GM23338 (cell line): Measurements from ENCODE around the gene SLC25A26. TPM values are rescaled to one million over a fixed set of nuclear protein-coding genes. Genes with fewer than 3 reads are reported as not detected.

ENCODE experiments used
- ATAC-seq: fragments of 200-7000 bp; cut with Tn5 transposase; 3 replicates; pipeline ENCODE4 v1.9.1; 2020
- DNase-seq: peaks from one replicate; pipeline ENCODE4 v3.0.0-alpha.2; 2015; ENCODE audit warnings: low spot score
- H2AFZ ChIP-seq: fragments of 200-600 bp; sonication (generic); 2 replicates; pipeline ENCODE4 v1.8.0; 2016; ENCODE audit warnings: antibody characterized with exemption, mild to moderate bottlenecking, moderate library complexity
- H3F3A ChIP-seq: fragments of 200-600 bp; sonication (generic); replicated peaks from 2 replicates; pipeline ENCODE4 v1.8.0; 2017; ENCODE audit warnings: antibody characterized with exemption, mixed run types, low read depth
- H3K27ac ChIP-seq: fragments of 200-600 bp; sonication (generic); 2 replicates; pipeline ENCODE4 v1.6.1; 2016; ENCODE audit warnings: low read depth
- H3K27me3 ChIP-seq: fragments of 200-600 bp; sonication (generic); 2 replicates; pipeline ENCODE4 v1.8.0; 2016; ENCODE audit warnings: mild to moderate bottlenecking, mixed run types, moderate library complexity; ENCODE audit not compliant: insufficient read depth
- H3K36me3 ChIP-seq: fragments of 200-600 bp; sonication (generic); 2 replicates; pipeline ENCODE4 v1.8.0; 2016; ENCODE audit warnings: mild to moderate bottlenecking; ENCODE audit not compliant: insufficient read depth
- H3K4me1 ChIP-seq: fragments of 200-600 bp; sonication (generic); 2 replicates; pipeline ENCODE4 v1.8.0; 2016; ENCODE audit warnings: mild to moderate bottlenecking, moderate library complexity; ENCODE audit not compliant: insufficient read depth
- H3K4me2 ChIP-seq: fragments of 200-600 bp; sonication (generic); 2 replicates; pipeline ENCODE4 v1.7.1; 2017; ENCODE audit warnings: mixed run types
- H3K4me3 ChIP-seq: fragments of 200-600 bp; sonication (generic); 2 replicates; pipeline ENCODE4 v1.6.1; 2016; ENCODE audit warnings: mixed run types
- H3K79me2 ChIP-seq: fragments of 200-600 bp; sonication (generic); replicated peaks from 2 replicates; pipeline ENCODE4 v1.8.0; 2017; ENCODE audit warnings: mild to moderate bottlenecking; ENCODE audit not compliant: insufficient read depth
- H3K9me2 ChIP-seq: fragments of 200-600 bp; sonication (generic); 2 replicates; pipeline ENCODE4 v1.8.0; 2017; ENCODE audit not compliant: insufficient read depth
- H4K20me1 ChIP-seq: fragments of 200-600 bp; sonication (generic); replicated peaks from 2 replicates; pipeline ENCODE4 v1.8.0; 2017; ENCODE audit warnings: mild to moderate bottlenecking; ENCODE audit not compliant: insufficient read depth
- H3K27ac Mint-ChIP-seq: 2 replicates; pipeline ENCODE4 v1.8.0; 2020; ENCODE audit warnings: inconsistent platforms, mild to moderate bottlenecking, moderate library complexity, mixed read lengths
- H3K27me3 Mint-ChIP-seq: 3 replicates; pipeline ENCODE4 v1.8.0; 2022; ENCODE audit warnings: low read depth, mild to moderate bottlenecking, moderate library complexity, mixed read lengths, inconsistent platforms; ENCODE audit not compliant: insufficient read depth, poor library complexity
- H3K36me3 Mint-ChIP-seq: 3 replicates; pipeline ENCODE4 v1.8.0; 2021; ENCODE audit warnings: low read depth, mild to moderate bottlenecking, inconsistent platforms, moderate library complexity, mixed read lengths
- H3K4me1 Mint-ChIP-seq: 3 replicates; pipeline ENCODE4 v1.8.0; 2020; ENCODE audit warnings: mild to moderate bottlenecking, inconsistent platforms, mixed read lengths
- H3K4me3 Mint-ChIP-seq: 3 replicates; pipeline ENCODE4 v1.8.0; 2021; ENCODE audit warnings: moderate library complexity, mild to moderate bottlenecking, inconsistent platforms, mixed read lengths
- H3K9me3 Mint-ChIP-seq: 3 replicates; pipeline ENCODE4 v1.8.0; 2020; ENCODE audit warnings: moderate library complexity, mild to moderate bottlenecking, inconsistent platforms, mixed read lengths
- CREB1 ChIP-seq: fragments of 250-450 bp; sonication (Bioruptor Pico); IDR thresholded peaks from 2 replicates; pipeline ENCODE4 v1.5.0; 2020; ENCODE audit warnings: low read depth, mild to moderate bottlenecking, moderate library complexity
- EZH2 ChIP-seq: fragments of 200-600 bp; sonication (generic); IDR thresholded peaks from one replicate; pipeline ENCODE4 v1.8.0; 2017; ENCODE audit warnings: antibody characterized with exemption, mild to moderate bottlenecking, low read depth; ENCODE audit not compliant: unreplicated experiment
- EZH2phosphoT487 ChIP-seq: fragments of 200-600 bp; sonication (generic); IDR thresholded peaks from one replicate; pipeline ENCODE4 v1.8.1; 2018; ENCODE audit warnings: antibody characterized with exemption; ENCODE audit not compliant: unreplicated experiment
- JUNB ChIP-seq: IDR thresholded peaks from one replicate; pipeline ENCODE4 v1.6.1; 2016; ENCODE audit warnings: antibody characterized with exemption; ENCODE audit not compliant: unreplicated experiment
- NANOG ChIP-seq: IDR thresholded peaks from 2 replicates; pipeline ENCODE4 v1.6.1; 2016; ENCODE audit warnings: antibody characterized with exemption, borderline replicate concordance
- STAT1 ChIP-seq: IDR thresholded peaks from one replicate; pipeline ENCODE4 v1.6.1; 2016; ENCODE audit warnings: antibody characterized with exemption; ENCODE audit not compliant: unreplicated experiment
- ZNF114 ChIP-seq: fragments of 250-450 bp; sonication (Bioruptor Pico); IDR thresholded peaks from 2 replicates; pipeline ENCODE4 v1.5.0; 2020; ENCODE audit warnings: mild to moderate bottlenecking, moderate library complexity
- ZNF462 ChIP-seq: fragments of 250-450 bp; sonication (Bioruptor Pico); IDR thresholded peaks from 2 replicates; pipeline ENCODE4 v1.5.0; 2020; ENCODE audit warnings: mild to moderate bottlenecking, moderate library complexity
- polyA plus RNA-seq: library from polyadenylated mRNA; unstranded; fragments of >200 nt; fragmentation: Nextera tagmentation; extraction: Ambion mirVana; gene quantifications from 2 replicates; pipeline ENCODE4 v1.2.1, GENCODE V29; 2016
- total RNA-seq: library from RNA; depleted of rRNA; stranded (reverse); fragments of >200 nt; shearing (Covaris generic); gene quantifications from 2 replicates; pipeline ENCODE4 v1.2.3, GENCODE V29; 2014
- TF ChIP-seq, protein P1 (sequence below): IDR thresholded peaks from 2 replicates; pipeline ENCODE4 v1.6.1; 2016; ENCODE audit warnings: antibody characterized with exemption
- TF ChIP-seq, protein P2 (sequence below), 2 experiments: fragments of 200-600 bp in 1 of 2; sonication (generic) in 1 of 2; conservative IDR thresholded peaks; 2 replicates each; pipeline versions ENCODE4 v1.5.1 to v1.6.1; 2016 to 2017; ENCODE audit warnings: antibody characterized with exemption in 2 of 2, low read depth in 2 of 2, mild to moderate bottlenecking in 2 of 2, moderate library complexity in 1 of 2

Gene SLC25A26
- total and polyA plus RNA-seq, 2 experiments from 2014 or later: 24.8 to 40.2 TPM

DNA sequence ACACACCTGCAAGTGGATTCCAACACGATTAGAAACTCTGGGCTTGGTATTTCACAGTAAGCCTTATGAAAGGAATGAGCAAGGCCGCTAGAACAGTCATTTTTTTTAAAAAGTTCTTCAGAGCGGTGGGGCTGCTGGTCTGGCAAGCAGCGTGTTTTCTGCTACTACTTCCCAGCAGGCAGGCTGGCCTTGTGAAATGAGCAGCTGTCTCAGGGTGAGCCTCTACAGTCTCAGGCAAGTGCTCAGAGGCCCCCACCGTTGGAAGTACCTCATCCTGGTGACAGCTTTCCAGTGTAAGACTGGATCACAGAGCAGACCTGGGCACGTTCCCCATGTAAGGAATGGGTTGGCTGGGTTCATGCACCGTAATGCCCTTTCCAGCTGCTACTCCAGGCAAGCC, 160.8 kb downstream of the SLC25A26 start (continued):
- TF ChIP-seq ZNF462 (CRISPR knock-in tag) (no peak), ZNF114 (CRISPR knock-in tag) (no peak), JUNB (no peak), EZH2phosphoT487 (no peak)
- TF ChIP-seq, protein P1, sequence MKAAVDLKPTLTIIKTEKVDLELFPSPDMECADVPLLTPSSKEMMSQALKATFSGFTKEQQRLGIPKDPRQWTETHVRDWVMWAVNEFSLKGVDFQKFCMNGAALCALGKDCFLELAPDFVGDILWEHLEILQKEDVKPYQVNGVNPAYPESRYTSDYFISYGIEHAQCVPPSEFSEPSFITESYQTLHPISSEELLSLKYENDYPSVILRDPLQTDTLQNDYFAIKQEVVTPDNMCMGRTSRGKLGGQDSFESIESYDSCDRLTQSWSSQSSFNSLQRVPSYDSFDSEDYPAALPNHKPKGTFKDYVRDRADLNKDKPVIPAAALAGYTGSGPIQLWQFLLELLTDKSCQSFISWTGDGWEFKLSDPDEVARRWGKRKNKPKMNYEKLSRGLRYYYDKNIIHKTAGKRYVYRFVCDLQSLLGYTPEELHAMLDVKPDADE: no peak

DNA sequence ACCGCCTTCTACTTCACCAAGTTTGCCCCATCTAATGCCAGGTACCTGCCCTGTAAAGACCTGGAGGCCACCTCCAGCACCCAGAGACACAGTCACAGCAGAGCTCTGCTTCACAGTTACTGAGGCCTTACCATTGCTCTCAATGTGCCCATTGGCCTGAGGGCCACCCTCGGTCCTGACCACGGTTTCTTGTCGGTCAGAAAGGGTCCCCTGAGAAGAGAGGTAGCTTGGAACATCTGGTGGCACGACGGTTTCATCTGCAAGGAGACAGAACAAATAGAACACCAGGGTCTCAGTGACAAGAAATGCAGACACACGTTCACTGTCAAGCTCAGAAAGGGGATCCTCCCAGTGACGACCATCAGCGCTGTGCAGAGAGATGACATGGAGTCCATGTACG, 161.3 kb downstream of the SLC25A26 start:
- H3K4me2 ChIP-seq: no peak overlapping the region
- peaks cover 99% of the 10 kb centered on the region for H3K36me3 Mint-ChIP-seq
- peaks cover 7% of the 10 kb centered on the region for H3F3A ChIP-seq
- TF ChIP-seq EZH2 (no peak), CREB1 (CRISPR knock-in tag) (no peak), STAT1 (no peak), JUNB (no peak), NANOG (no peak)
- TF ChIP-seq, protein P2, sequence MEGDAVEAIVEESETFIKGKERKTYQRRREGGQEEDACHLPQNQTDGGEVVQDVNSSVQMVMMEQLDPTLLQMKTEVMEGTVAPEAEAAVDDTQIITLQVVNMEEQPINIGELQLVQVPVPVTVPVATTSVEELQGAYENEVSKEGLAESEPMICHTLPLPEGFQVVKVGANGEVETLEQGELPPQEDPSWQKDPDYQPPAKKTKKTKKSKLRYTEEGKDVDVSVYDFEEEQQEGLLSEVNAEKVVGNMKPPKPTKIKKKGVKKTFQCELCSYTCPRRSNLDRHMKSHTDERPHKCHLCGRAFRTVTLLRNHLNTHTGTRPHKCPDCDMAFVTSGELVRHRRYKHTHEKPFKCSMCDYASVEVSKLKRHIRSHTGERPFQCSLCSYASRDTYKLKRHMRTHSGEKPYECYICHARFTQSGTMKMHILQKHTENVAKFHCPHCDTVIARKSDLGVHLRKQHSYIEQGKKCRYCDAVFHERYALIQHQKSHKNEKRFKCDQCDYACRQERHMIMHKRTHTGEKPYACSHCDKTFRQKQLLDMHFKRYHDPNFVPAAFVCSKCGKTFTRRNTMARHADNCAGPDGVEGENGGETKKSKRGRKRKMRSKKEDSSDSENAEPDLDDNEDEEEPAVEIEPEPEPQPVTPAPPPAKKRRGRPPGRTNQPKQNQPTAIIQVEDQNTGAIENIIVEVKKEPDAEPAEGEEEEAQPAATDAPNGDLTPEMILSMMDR (conservative IDR thresholded peaks at IDR 0.05; ENCODE audit: low read depth in 2 of 2): no peak
- TF ChIP-seq, protein P1: no peak
- H3K4me1 Mint-ChIP-seq: peaks cover 9% of the 10 kb centered on the region
- no peaks in the 10 kb centered on the region for H3K4me1 ChIP-seq
- H3K4me3 Mint-ChIP-seq: no peak overlapping the region
- no peak overlapping the region for H3K4me3 ChIP-seq
- H4K20me1 ChIP-seq: peaks cover 11% of the 10 kb centered on the region
- no peaks in the 10 kb centered on the region for H3K27me3 ChIP-seq
- no peak overlapping the region; the same call in 1 of the 2 replicates for H3K27ac Mint-ChIP-seq
- H3K36me3 ChIP-seq: peaks cover 50% of the 10 kb centered on the region
- peaks cover 19% of the 10 kb centered on the region for H3K27me3 Mint-ChIP-seq
- H3K9me2 ChIP-seq: no peaks in the 10 kb centered on the region
- DNase-seq: no peak
- peaks cover 4% of the 10 kb centered on the region; the same call in 1 of the 2 replicates for H3K79me2 ChIP-seq
- H3K9me3 Mint-ChIP-seq: no peaks in the 10 kb centered on the region
- no peak overlapping the region for H2AFZ ChIP-seq
- H3K27ac ChIP-seq: no peak overlapping the region
- ATAC-seq: no peak
